Measurements from ENCODE around the gene ABI3BP.

DNA sequence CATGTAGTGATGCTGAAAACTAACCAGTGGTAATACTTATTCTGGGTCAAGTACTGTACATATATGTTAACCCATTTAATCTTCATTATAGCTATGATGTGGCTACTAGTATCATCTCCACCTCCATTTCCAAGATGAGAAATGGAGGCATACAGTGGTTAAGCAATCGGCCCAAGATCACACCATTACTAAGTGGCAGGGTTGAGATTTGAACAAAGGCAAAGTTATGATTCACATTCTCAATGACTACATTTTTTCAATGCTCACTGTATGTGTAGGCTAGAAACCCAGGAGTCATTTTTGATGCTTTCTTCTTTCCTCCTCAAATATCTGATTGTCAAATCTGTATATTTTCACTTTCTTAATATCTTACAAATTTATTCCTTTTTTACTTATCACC is 30.2 kb downstream of the ABI3BP start:
- TF ChIP-seq, protein P1, sequence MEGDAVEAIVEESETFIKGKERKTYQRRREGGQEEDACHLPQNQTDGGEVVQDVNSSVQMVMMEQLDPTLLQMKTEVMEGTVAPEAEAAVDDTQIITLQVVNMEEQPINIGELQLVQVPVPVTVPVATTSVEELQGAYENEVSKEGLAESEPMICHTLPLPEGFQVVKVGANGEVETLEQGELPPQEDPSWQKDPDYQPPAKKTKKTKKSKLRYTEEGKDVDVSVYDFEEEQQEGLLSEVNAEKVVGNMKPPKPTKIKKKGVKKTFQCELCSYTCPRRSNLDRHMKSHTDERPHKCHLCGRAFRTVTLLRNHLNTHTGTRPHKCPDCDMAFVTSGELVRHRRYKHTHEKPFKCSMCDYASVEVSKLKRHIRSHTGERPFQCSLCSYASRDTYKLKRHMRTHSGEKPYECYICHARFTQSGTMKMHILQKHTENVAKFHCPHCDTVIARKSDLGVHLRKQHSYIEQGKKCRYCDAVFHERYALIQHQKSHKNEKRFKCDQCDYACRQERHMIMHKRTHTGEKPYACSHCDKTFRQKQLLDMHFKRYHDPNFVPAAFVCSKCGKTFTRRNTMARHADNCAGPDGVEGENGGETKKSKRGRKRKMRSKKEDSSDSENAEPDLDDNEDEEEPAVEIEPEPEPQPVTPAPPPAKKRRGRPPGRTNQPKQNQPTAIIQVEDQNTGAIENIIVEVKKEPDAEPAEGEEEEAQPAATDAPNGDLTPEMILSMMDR (conservative IDR thresholded peaks at IDR 0.05 in 1 of 2, IDR thresholded peaks at IDR 0.05 in 1 of 2; ENCODE audit: low read depth in 1 of 2, low read length in 2 of 2): no peak
- no peak for TF ChIP-seq EZH2 (IDR thresholded peaks at IDR 0.05; ENCODE audit: low read length, missing control alignments)

Measured in fibroblast of lung (primary cell).